HUDEP-2 (cell line): Measurements from ENCODE around the gene OR4D11.

ENCODE experiments used
- DNase-seq, 76 experiments: peaks; one replicate each; lab custom pipeline; 2025; ENCODE audit not compliant: unreplicated experiment in 76 of 76; lab: John Stamatoyannopoulos, UW

Gene OR4D11

GRCh38 chr11:59547605-59548308 is 44.4 kb downstream of the OR4D11 start:
- peak in 68 of 76 experiments; percentile 5 to 84 (median 60) for DNase-seq

GRCh38 chr11:59548309-59548656 is 44.9 kb downstream of the OR4D11 start:
- no peak for DNase-seq

DNA sequence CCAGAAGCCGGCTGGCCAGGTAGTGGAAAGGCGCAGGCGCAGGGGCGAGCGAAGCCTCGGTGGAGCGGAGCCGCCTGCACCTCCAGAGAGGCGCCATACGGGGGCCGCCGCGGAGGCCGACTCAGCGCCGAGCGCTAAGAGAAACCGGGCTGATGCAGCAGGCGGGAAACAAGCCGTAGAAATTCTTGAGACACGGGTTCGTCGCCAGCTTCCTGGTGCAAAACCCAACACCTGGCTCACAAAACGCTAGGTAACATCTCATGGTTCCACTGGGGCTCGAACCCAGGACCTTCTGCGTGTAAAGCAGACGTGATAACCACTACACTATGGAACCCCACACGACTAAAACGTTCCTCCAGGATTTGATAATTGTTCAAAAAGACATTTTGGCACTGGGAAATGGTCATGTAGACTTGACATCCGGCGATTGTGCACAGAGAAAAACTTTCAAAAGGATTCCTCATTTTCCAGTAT is 47.0 kb downstream of the OR4D11 start:
- DNase-seq = peak in 75 of 76 experiments; percentile 51 to 96 (median 89)

- peak in 74 of 76 experiments; percentile 29 to 94 (median 85) for DNase-seq
These were observed 47.7 kb downstream of the OR4D11 start for GRCh38 chr11:59550842-59551658.

DNA sequence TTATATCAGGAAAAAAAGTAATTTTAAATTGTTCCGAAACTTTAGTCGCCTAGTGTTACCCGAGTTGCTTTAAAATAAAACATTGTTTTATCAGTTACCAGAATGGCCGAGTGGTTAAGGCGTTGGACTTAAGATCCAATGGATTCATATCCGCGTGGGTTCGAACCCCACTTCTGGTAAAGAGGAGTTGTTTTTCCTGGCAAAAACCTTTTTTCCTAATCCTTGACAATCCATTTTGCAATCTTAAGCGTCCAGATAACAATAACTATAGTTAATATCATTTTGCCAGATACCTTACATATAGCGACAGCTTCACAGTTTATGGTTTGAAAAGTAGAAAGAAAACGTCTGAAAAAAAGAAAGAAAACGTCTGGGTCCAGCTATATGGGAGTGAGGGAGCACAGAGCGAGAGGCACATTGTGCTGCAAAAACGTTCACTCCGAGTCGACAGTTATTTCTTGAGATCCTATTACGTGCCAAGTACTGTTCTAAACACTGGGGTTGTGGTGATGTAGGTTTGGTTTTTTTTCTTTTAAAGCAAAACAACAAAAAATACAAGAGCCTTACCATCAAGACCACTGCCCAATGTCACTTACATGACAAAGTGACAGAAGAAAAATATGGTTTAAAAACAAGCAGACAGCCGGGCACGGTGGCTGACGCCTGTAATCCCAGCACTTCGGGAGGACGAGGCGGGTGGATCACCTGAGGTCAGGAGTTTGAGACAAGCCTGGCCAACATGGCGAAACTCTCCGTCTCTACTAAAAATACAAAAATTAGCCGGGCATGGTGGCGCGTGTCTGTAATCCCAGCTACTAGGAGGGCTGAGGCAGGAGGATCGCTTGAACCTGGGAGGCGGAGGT is 48.5 kb downstream of the OR4D11 start:
- peak in 69 of 76 experiments; percentile 10 to 81 (median 47) for DNase-seq

DNA sequence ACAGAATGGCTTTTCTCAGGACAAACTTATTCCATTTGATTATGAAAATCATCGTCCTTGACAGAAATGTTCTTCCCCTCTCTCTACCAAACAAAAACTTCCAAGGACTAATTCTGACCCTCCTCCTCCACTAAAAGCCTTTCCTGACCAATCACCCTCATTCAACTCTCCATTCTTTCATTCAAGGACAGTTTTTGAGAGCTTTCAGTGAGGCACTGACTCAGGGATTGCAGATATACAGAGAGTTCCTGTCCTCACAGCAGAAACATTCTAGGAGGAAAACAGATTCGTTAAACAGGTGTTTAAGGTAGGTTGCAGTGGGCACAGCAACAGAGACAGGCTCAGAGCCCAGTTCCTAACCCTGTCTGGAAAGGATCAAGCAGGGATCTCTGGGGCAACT is 49.5 kb downstream of the OR4D11 start:
- DNase-seq = no peak

DNA sequence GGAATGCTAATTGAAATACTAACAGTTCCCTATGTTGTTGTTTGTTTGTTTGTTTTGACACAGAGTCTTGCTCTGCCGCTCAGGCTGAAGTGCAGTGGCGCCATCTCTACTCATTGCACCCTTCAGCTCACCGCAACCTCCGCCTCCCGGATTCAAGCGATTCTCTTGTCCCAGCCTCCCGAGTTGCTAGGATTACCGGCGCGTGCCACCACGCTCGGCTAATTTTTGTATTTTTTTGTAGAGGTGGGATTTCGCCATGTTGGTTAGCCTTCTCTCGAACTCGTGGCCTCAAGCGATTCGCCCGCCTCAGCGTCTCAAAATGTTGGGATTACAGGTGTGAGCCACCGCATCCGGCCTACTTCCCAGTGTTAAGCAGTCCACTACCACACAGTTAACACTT is 49.9 kb downstream of the OR4D11 start:
- DNase-seq = no peak
